Measurements from ENCODE around the gene RPUSD1. TPM values are rescaled to one million over a fixed set of nuclear protein-coding genes. Genes with fewer than 3 reads are reported as not detected.

The RPUSD1 gene
- total and polyA plus RNA-seq, 2 donors (not counting 1 experiment from before 2014, with no cell fraction given), result 8.2 to 16.2 TPM

GRCh38 chr16:749010-749409 is 39.2 kb downstream of the RPUSD1 start:
- H3K27ac ChIP-seq (ENCODE audit: insufficient read depth, low read length), result no peak overlapping the region
- no peaks in the 10 kb centered on the region for H3K4me1 ChIP-seq (ENCODE audit: control insufficient read depth, extremely low read depth, insufficient read depth, low read length)
- H3K4me3 ChIP-seq (replicated peaks in 1 of 4; ENCODE audit: control extremely low read depth in 1 of 4, insufficient read depth in 1 of 4, low read depth in 3 of 4, low read length in 4 of 4), result no peak overlapping the region
- TF ChIP-seq CTCF (conservative IDR thresholded peaks at IDR 0.05 in 1 of 2, IDR thresholded peaks at IDR 0.05 in 1 of 2; ENCODE audit: low read depth in 1 of 2, low read length in 2 of 2), result no peak
- no peak for TF ChIP-seq EZH2 (IDR thresholded peaks at IDR 0.05; ENCODE audit: low read length, missing control alignments)
- H3K27me3 ChIP-seq (ENCODE audit: control insufficient read depth, insufficient read depth, low read length), result peaks cover 9% of the 10 kb centered on the region
- H3K9ac ChIP-seq (ENCODE audit: insufficient read depth, low read length), result no peak overlapping the region
- H4K20me1 ChIP-seq (ENCODE audit: control insufficient read depth, extremely low read depth, insufficient read depth, low read length), result no peaks in the 10 kb centered on the region
- H3K79me2 ChIP-seq (ENCODE audit: control insufficient read depth, insufficient read depth, low read length), result no peaks in the 10 kb centered on the region
- H3K36me3 ChIP-seq (ENCODE audit: control insufficient read depth, insufficient read depth, low read length), result no peaks in the 10 kb centered on the region
- DNase-seq (ENCODE audit: low read depth in 2 of 2), result peak; percentile 55 to 80
- H3K4me2 ChIP-seq (ENCODE audit: extremely low read depth, insufficient read depth, low read length), result no peak overlapping the region
- no peak overlapping the region for H2AFZ ChIP-seq (ENCODE audit: low read length)
- no peaks in the 10 kb centered on the region for H3K9me3 ChIP-seq (ENCODE audit: control insufficient read depth, insufficient read depth, low read depth, low read length)

- H3K4me1 ChIP-seq (ENCODE audit: control insufficient read depth, extremely low read depth, insufficient read depth, low read length), result no peaks in the 10 kb centered on the region
- no peak overlapping the region for H3K4me3 ChIP-seq (replicated peaks in 1 of 4; ENCODE audit: control extremely low read depth in 1 of 4, insufficient read depth in 1 of 4, low read depth in 3 of 4, low read length in 4 of 4)
- H2AFZ ChIP-seq (ENCODE audit: low read length), result no peak overlapping the region
- no peak overlapping the region for H3K27ac ChIP-seq (ENCODE audit: insufficient read depth, low read length)
- no peak for DNase-seq (ENCODE audit: low read depth in 2 of 2)
- no peaks in the 10 kb centered on the region for H3K9me3 ChIP-seq (ENCODE audit: control insufficient read depth, insufficient read depth, low read depth, low read length)
- H3K4me2 ChIP-seq (ENCODE audit: extremely low read depth, insufficient read depth, low read length), result no peak overlapping the region
- H3K9ac ChIP-seq (ENCODE audit: insufficient read depth, low read length), result no peak overlapping the region
- peaks cover 9% of the 10 kb centered on the region for H3K27me3 ChIP-seq (ENCODE audit: control insufficient read depth, insufficient read depth, low read length)
- no peaks in the 10 kb centered on the region for H3K79me2 ChIP-seq (ENCODE audit: control insufficient read depth, insufficient read depth, low read length)
- no peaks in the 10 kb centered on the region for H4K20me1 ChIP-seq (ENCODE audit: control insufficient read depth, extremely low read depth, insufficient read depth, low read length)
- TF ChIP-seq EZH2 (IDR thresholded peaks at IDR 0.05; ENCODE audit: low read length, missing control alignments), result no peak
- no peak for TF ChIP-seq CTCF (conservative IDR thresholded peaks at IDR 0.05 in 1 of 2, IDR thresholded peaks at IDR 0.05 in 1 of 2; ENCODE audit: low read depth in 1 of 2, low read length in 2 of 2)
- H3K36me3 ChIP-seq (ENCODE audit: control insufficient read depth, insufficient read depth, low read length), result no peaks in the 10 kb centered on the region
Observed at GRCh38 chr16:747978-748746, 40.0 kb downstream of the RPUSD1 start.

GRCh38 chr16:746637-747036 is 41.5 kb downstream of the RPUSD1 start:
- no peaks in the 10 kb centered on the region for H4K20me1 ChIP-seq (ENCODE audit: control insufficient read depth, extremely low read depth, insufficient read depth, low read length)
- H3K4me2 ChIP-seq (ENCODE audit: extremely low read depth, insufficient read depth, low read length), result no peak overlapping the region
- TF ChIP-seq EZH2 (IDR thresholded peaks at IDR 0.05; ENCODE audit: low read length, missing control alignments) (no peak), CTCF (conservative IDR thresholded peaks at IDR 0.05 in 1 of 2, IDR thresholded peaks at IDR 0.05 in 1 of 2; ENCODE audit: low read depth in 1 of 2, low read length in 2 of 2) (no peak)
- H2AFZ ChIP-seq (ENCODE audit: low read length), result no peak overlapping the region
- DNase-seq (ENCODE audit: low read depth in 2 of 2), result no peak
- no peaks in the 10 kb centered on the region for H3K9me3 ChIP-seq (ENCODE audit: control insufficient read depth, insufficient read depth, low read depth, low read length)
- H3K79me2 ChIP-seq (ENCODE audit: control insufficient read depth, insufficient read depth, low read length), result no peaks in the 10 kb centered on the region
- no peaks in the 10 kb centered on the region for H3K36me3 ChIP-seq (ENCODE audit: control insufficient read depth, insufficient read depth, low read length)
- H3K4me1 ChIP-seq (ENCODE audit: control insufficient read depth, extremely low read depth, insufficient read depth, low read length), result no peaks in the 10 kb centered on the region
- H3K4me3 ChIP-seq (replicated peaks in 1 of 4; ENCODE audit: control extremely low read depth in 1 of 4, insufficient read depth in 1 of 4, low read depth in 3 of 4, low read length in 4 of 4), result no peak overlapping the region
- H3K9ac ChIP-seq (ENCODE audit: insufficient read depth, low read length), result no peak overlapping the region
- H3K27ac ChIP-seq (ENCODE audit: insufficient read depth, low read length), result no peak overlapping the region
- H3K27me3 ChIP-seq (ENCODE audit: control insufficient read depth, insufficient read depth, low read length), result peaks cover 7% of the 10 kb centered on the region

Data from fibroblast of lung (primary cell).